ENCODE measurements around the gene BEND6. TPM values are rescaled to one million over a fixed set of nuclear protein-coding genes. Genes with fewer than 3 reads are reported as not detected.

The BEND6 gene
- total RNA-seq, 1 experiment from 2014 or later: 1.4 TPM

- H4K5ac ChIP-seq (ENCODE audit: insufficient read length, low read depth, low read length): no peak overlapping the region
- Mint-ChIP-seq H3K9me3 (peaks cover 7 to 15% of the 10 kb centered on the region in 2 experiments), H3K36me3 (ENCODE audit: insufficient read depth in 1 of 3, low read depth in 3 of 3) (peaks cover 0 to 14% (median 11%) of the 10 kb centered on the region in 3 experiments; a peak in 5 of 7 replicates), H3K4me1 (peaks cover 67 to 71% of the 10 kb centered on the region in 2 experiments), H3K4me3 (no peak overlapping the region), H3K27me3 (ENCODE audit: low read depth) (no peaks in the 10 kb centered on the region), H3K27ac (no peak overlapping the region)
- no peak overlapping the region for H2BK20ac ChIP-seq (ENCODE audit: low read depth, low read length, poor library complexity, severe bottlenecking)
- no peak overlapping the region for H2BK15ac ChIP-seq (ENCODE audit: low read depth, low read length)
- no peak overlapping the region for H3K18ac ChIP-seq (ENCODE audit: insufficient read length, low read depth, low read length)
- H3T11ph ChIP-seq (ENCODE audit: low read length): no peak overlapping the region
- no peak overlapping the region for H4K8ac ChIP-seq (replicated peaks; ENCODE audit: insufficient read length, low read depth, low read length)
- no peak overlapping the region for H3K23ac ChIP-seq (ENCODE audit: insufficient read length, low read depth, low read length)
- H2AK5ac ChIP-seq (ENCODE audit: insufficient read length, low read length): no peak overlapping the region
- no peak overlapping the region for H2AFZ ChIP-seq (ENCODE audit: low read length)
- H2BK12ac ChIP-seq (ENCODE audit: insufficient read length, low read depth, low read length): no peak overlapping the region
- H4K20me1 ChIP-seq (ENCODE audit: control insufficient read depth, insufficient read depth, insufficient read length): no peaks in the 10 kb centered on the region
- no peak for DNase-seq
- H4K91ac ChIP-seq (ENCODE audit: insufficient read length, low read depth, low read length): no peak overlapping the region
- H3K56ac ChIP-seq (ENCODE audit: insufficient read length, low read depth, low read length): no peak overlapping the region
- H2BK120ac ChIP-seq (ENCODE audit: low read depth, low read length, poor library complexity, severe bottlenecking): no peak overlapping the region
- H3K79me2 ChIP-seq (ENCODE audit: insufficient read depth, low read length): no peaks in the 10 kb centered on the region
- H3K27ac ChIP-seq (ENCODE audit: insufficient read length, low read depth, low read length): no peak overlapping the region
- H2BK5ac ChIP-seq (ENCODE audit: insufficient read length, low read length): no peak overlapping the region
- H3K23me2 ChIP-seq (ENCODE audit: insufficient read length, low read depth, low read length, poor library complexity, severe bottlenecking): no peaks in the 10 kb centered on the region
- H3K9ac ChIP-seq (ENCODE audit: extremely low read depth, insufficient read length, low read length): no peak overlapping the region
- WGBS (ENCODE audit: extremely low coverage, insufficient read length, low lambda C conversion rate): no CpG with 5 or more reads among the region's 3 CpGs
- no peak for TF ChIP-seq CTCF (conservative IDR thresholded peaks at IDR 0.05)
- H3K4me2 ChIP-seq (ENCODE audit: insufficient read depth, insufficient read length, low read length): no peak overlapping the region
- H3K4ac ChIP-seq (ENCODE audit: low read depth, low read length): no peak overlapping the region
- H3K9me3 ChIP-seq (ENCODE audit: control insufficient read depth, low read depth, low read length): no peaks in the 10 kb centered on the region
- H3K27me3 ChIP-seq (ENCODE audit: insufficient read depth, low read length): no peaks in the 10 kb centered on the region; the same call in 1 of the 2 replicates
- peaks cover 4% of the 10 kb centered on the region; the same call in 1 of the 2 replicates for H3K4me1 ChIP-seq (ENCODE audit: insufficient read depth, low read length)
- H3K14ac ChIP-seq (ENCODE audit: insufficient read depth, low read length): no peak overlapping the region
- no peaks in the 10 kb centered on the region for H3K79me1 ChIP-seq (ENCODE audit: insufficient read depth, low read depth, low read length, poor library complexity, severe bottlenecking)
Measured at GRCh38 chr6:57027301-57027700, 72.4 kb downstream of the BEND6 start.
